C4-2B (cell line): ENCODE data around the gene ANKRD44.

Source experiments
- CTCF ChIP-seq: fragments of 450-650 bp; conservative IDR thresholded peaks from 2 replicates; pipeline ENCODE4 v1.5.1; 2017; ENCODE audit warnings: mild to moderate bottlenecking
- ZFX ChIP-seq: fragments of 450-650 bp; IDR thresholded peaks from 2 replicates; pipeline ENCODE4 v1.6.1; 2017

DNA sequence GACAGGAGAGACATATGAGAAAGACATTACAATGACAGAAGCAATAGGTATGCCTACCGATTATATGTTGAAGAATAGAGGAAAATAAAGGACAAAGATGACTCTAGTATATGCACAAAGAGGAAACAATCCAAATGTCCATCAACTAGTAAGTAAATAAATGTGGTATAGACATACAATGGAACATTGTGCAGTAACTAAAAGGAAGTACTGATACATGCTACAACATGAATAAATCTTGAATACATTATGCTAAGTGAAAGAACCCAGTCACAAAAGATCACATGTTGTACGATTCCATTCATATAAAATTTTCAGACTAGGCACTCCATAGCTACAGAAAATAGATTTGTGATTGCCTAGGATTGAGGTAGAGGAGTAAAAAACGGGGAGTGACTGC, 355.5 kb downstream of the ANKRD44 start:
- no peak for TF ChIP-seq CTCF
- no peak for TF ChIP-seq ZFX
